Heart left ventricle (tissue), 16 donors: ENCODE results near the gene KCNH1. TPM values are rescaled to one million over a fixed set of nuclear protein-coding genes. Genes with fewer than 3 reads are reported as not detected.
"Not testable (repeated sequence)": the region's sequence is repeated elsewhere in the genome, so short reads cannot be mapped to it uniquely, and the experiment has no call there.

ENCODE experiments used
- ATAC-seq, 4 donors: fragments of 200-7000 bp; cut with Tn5 transposase; one replicate each; pipeline ENCODE4 v1.9.1; 2020 to 2022; ENCODE audit warnings: moderate library complexity in 4 of 4, mild to moderate bottlenecking in 3 of 4, moderate number of reproducible peaks in 1 of 4
- DNase-seq, 5 donors: peaks; one replicate each; pipeline ENCODE4 v3.0.0-alpha.2; 2020
- H3K27ac ChIP-seq, 12 donors: fragments of 200-600 bp; sonication (generic) in 4 of 12; one replicate each; pipeline versions ENCODE4 v1.5.0 to v1.8.0; 2016 to 2022; ENCODE audit warnings: mild to moderate bottlenecking in 2 of 12
- H3K27me3 ChIP-seq, 9 donors: fragments of 200-600 bp; sonication (generic) in 2 of 9; one replicate each; pipeline versions ENCODE4 v1.5.1 to v1.8.0; 2016 to 2022; ENCODE audit warnings: mild to moderate bottlenecking in 3 of 9
- H3K36me3 ChIP-seq, 9 donors: fragments of 200-600 bp; sonication (generic) in 2 of 9; one replicate each; pipeline versions ENCODE4 v1.5.0 to v1.8.0; 2018 to 2022; ENCODE audit warnings: mild to moderate bottlenecking in 2 of 9
- H3K4me1 ChIP-seq, 12 donors: fragments of 200-600 bp; sonication (generic) in 4 of 12; one replicate each; pipeline versions ENCODE4 v1.5.0 to v1.8.0; 2016 to 2022; ENCODE audit warnings: mild to moderate bottlenecking in 3 of 12
- H3K4me3 ChIP-seq, 12 donors: fragments of 200-600 bp; sonication (generic) in 4 of 12; one replicate each; pipeline versions ENCODE4 v1.5.0 to v1.8.0; 2017 to 2022; ENCODE audit warnings: mild to moderate bottlenecking in 9 of 12, moderate library complexity in 4 of 12
- H3K9me3 ChIP-seq, 12 donors: fragments of 200-600 bp; sonication (generic) in 4 of 12; one replicate each; pipeline versions ENCODE4 v1.5.0 to v1.8.0; 2016 to 2022; ENCODE audit warnings: mild to moderate bottlenecking in 1 of 12
- POLR2A ChIP-seq, 2 donors: fragments of 450-650 bp; IDR thresholded peaks; one replicate each; pipeline ENCODE4 v1.6.1; 2017; ENCODE audit warnings: antibody characterized with exemption in 2 of 2, mild to moderate bottlenecking in 2 of 2, moderate library complexity in 2 of 2
- WGBS, 4 donors: extraction: QIAGEN DNeasy Blood & Tissue Kit in 2 of 4; methylation state at CpG; one replicate each; pipeline versions ENCODE4 v1.1.5 to v1.1.7; 2013 to 2018; 5-methylcytosine and 5-hydroxymethylcytosine counted together
- intact Hi-C, 10 donors: fragments of 100-400 bp; cut with DNase I; formaldehyde crosslinking; loops; one replicate each; pipeline versions ENCODE4 v1.11.1 to v1.14.2; 2022
- polyA plus RNA-seq, 2 donors: library from polyadenylated mRNA; stranded (reverse); fragments of 200-250 nt; gene quantifications; one replicate each; pipeline ENCODE4 v1.2.3, GENCODE V29; 2013
- total RNA-seq, 9 donors: library from RNA; depleted of rRNA in 2 of 9; stranded (reverse); fragments of >200 nt in 2 of 9; fragmentation: NEBNext Ultra II Directional in 3 of 9; extraction: Animal tissue kit (Norgen Biotek cat#: 25700) in 3 of 9; gene quantifications; one replicate each; pipeline versions ENCODE4 v1.1.0 to v1.2.4, GENCODE V29; 2016 to 2023
- TF ChIP-seq, protein P1 (sequence below), 12 donors: fragments of 200-600 bp; sonication (generic) in 4 of 12; IDR thresholded peaks; one replicate each; pipeline versions ENCODE4 v1.5.0 to v1.8.0; 2018 to 2022; ENCODE audit warnings: antibody characterized with exemption in 12 of 12, mild to moderate bottlenecking in 5 of 12
- donor health status: ischemic (EF 13 %, LVEDD 7.1; RV severe dilation, severe dysfunction).
- donor health status: healthy with polysubstance abuse.
- donor health status: DM: no; HTN: yes; CAD: no.
- donor health status: DM: no; HTN: no; CAD: no.
- donor health status: ischemic (EF 25% LVEDD 6.9; RV normal size, moderate dysfunction).
- donor health status: ischemic (EF 25% LVEDD 5.7; RV mildly dilated, moderate dysfunction).
- donor health status: healthy.
- donor health status: DM: yes; HTN: yes; CAD: no.
- donor health status: ischemic (EF 35%, LVEDD 5.7; RV mildly dilated, moderate dysfunction).
- donor health status: nonischemic (EF 11% LVEDD 7.7; RV severe dilation, severe dysfunction).
- donor health status: DM: yes; HTN: yes; CAD: no.
- donor health status: PGD.
- donor health status: ischemic (EF 29% LVEDD 5.4; RV normal size, mild dysfunction).
- donor health status: nonischemic (EF 23%, LVEDD 6.1; RV moderate dilation, normal function).

Gene KCNH1
- total and polyA plus RNA-seq, 11 donors = 0.03 TPM; not detected in 10

DNA sequence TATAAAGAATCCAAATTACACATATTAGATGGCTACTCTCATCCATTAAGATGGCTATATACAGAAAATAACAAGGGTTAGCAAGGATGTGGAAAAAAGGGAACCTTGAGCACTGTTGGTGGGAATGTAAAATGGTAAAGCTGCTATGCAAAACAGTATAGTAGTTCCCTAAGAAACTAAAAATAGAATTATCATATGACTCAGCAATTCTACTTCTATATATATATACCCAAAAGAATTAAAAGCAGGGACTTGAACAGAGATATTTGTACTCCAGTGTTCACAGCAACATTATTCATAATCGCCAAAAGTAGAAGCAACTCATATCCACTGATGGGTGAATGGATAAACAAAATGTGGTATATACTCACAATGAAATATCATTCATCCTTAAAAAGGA is 126.1 kb downstream of the KCNH1 start:
- H3K9me3 ChIP-seq = peaks cover 0 to 6% (median 0%) of the 10 kb centered on the region in 12 donors
- TF ChIP-seq POLR2A (IDR thresholded peaks at IDR 0.05) = no peak
- TF ChIP-seq, protein P1, sequence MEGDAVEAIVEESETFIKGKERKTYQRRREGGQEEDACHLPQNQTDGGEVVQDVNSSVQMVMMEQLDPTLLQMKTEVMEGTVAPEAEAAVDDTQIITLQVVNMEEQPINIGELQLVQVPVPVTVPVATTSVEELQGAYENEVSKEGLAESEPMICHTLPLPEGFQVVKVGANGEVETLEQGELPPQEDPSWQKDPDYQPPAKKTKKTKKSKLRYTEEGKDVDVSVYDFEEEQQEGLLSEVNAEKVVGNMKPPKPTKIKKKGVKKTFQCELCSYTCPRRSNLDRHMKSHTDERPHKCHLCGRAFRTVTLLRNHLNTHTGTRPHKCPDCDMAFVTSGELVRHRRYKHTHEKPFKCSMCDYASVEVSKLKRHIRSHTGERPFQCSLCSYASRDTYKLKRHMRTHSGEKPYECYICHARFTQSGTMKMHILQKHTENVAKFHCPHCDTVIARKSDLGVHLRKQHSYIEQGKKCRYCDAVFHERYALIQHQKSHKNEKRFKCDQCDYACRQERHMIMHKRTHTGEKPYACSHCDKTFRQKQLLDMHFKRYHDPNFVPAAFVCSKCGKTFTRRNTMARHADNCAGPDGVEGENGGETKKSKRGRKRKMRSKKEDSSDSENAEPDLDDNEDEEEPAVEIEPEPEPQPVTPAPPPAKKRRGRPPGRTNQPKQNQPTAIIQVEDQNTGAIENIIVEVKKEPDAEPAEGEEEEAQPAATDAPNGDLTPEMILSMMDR (IDR thresholded peaks at IDR 0.05) = no peak
- WGBS, 4 donors = 77 to 95% (median 89%) methylated on average over 1 of the region's 1 CpG
- ATAC-seq = no peak
- H3K4me3 ChIP-seq = no peak overlapping the region
- H3K27ac ChIP-seq = no peak overlapping the region
- intact Hi-C loops = no loop called here
- H3K27me3 ChIP-seq = peaks cover 0 to 8% (median 0%) of the 10 kb centered on the region in 9 donors
- no peaks in the 10 kb centered on the region for H3K36me3 ChIP-seq
- H3K4me1 ChIP-seq = no peaks in the 10 kb centered on the region
- no peak for DNase-seq

DNA sequence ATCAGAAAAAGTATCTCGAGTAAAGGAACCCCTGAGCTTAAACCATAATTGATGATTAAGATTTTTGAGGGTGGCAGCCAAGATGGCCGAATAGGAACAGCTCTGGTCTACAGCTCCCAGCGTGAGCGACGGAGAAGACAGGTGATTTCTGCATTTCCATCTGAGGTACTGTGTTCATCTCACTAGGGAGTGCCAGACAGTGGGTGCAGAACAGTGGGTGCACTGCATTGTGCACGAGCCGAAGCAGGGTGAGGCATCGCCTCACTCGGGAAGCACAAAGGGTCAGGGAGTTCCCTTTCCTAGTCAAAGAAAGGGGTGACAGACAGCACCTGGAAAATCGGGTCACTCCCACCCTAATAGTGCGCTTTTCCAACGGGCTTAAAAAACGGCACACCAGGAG is 138.0 kb downstream of the KCNH1 start:
- H3K27me3 ChIP-seq, H3K27ac ChIP-seq, intact Hi-C loops, H3K9me3 ChIP-seq, H3K4me3 ChIP-seq, H3K36me3 ChIP-seq, H3K4me1 ChIP-seq, DNase-seq, ATAC-seq: not testable (repeated sequence)
- 86 to 93% (median 91%) methylated on average over 13 of the region's 13 CpGs for WGBS, 4 donors

- Histone ChIP-seq H3K4me1 (no peaks in the 10 kb centered on the region), H3K36me3 (no peaks in the 10 kb centered on the region), H3K9me3 (no peaks in the 10 kb centered on the region), H3K27ac (no peak overlapping the region), H3K27me3 (no peaks in the 10 kb centered on the region), H3K4me3 (no peak overlapping the region)
- no peak for TF ChIP-seq POLR2A (IDR thresholded peaks at IDR 0.05)
- DNase-seq (no peak), ATAC-seq (no peak)
- 61 to 69% (median 67%) methylated on average over 4 of the region's 4 CpGs for WGBS, 4 donors
- intact Hi-C loops = no loop called here
Observed at GRCh38 chr1:210992837-210993236, 141.1 kb downstream of the KCNH1 start.

DNA sequence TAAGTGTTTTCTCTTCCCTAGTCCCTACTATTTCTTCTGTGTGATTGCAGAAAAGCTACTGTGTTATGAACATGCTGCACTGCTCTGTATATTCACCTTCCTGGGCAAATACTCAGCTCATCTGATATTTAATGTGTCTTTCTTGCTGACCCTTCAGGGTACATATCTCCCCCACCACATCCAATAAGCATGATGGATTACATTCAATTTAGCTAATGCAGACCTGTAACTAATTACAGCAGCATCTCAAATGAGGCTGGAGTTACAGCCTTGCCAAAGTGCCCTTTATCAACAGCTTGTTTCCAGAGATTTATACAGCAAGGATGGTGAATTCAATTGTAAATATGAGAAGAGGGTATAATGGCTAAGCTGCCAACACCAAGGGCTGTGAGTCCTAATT is 144.0 kb downstream of the KCNH1 start:
- H3K4me1 ChIP-seq = no peaks in the 10 kb centered on the region
- no peak for DNase-seq
- TF ChIP-seq POLR2A (IDR thresholded peaks at IDR 0.05) = no peak
- TF ChIP-seq, protein P1 (IDR thresholded peaks at IDR 0.05) = no peak
- H3K36me3 ChIP-seq = no peaks in the 10 kb centered on the region
- ATAC-seq = no peak
- no peaks in the 10 kb centered on the region for H3K27me3 ChIP-seq
- intact Hi-C loops = no loop called here
- H3K9me3 ChIP-seq = no peaks in the 10 kb centered on the region
- no peak overlapping the region for H3K4me3 ChIP-seq
- no peak overlapping the region for H3K27ac ChIP-seq

DNA sequence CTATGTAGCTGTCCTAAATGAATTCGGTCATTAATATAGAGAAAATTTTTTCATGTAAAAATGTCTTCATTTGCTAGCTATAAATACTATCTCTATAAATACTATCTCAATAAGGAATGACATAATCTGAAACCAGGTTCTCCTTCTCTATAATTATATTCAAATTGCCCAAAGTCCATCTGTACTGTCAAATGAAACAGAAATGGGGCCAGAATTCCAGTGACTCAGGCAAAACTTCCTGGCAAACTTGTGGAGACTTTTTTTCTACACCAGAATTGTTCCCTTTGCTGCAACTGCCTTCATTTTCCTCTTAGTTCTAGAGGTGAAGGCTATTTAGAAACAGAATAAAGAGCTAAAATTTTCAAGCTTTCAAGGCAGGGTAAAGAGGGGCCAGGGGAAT is 152.5 kb downstream of the KCNH1 start:
- Histone ChIP-seq H3K4me1 (no peaks in the 10 kb centered on the region), H3K27me3 (no peaks in the 10 kb centered on the region), H3K9me3 (peaks cover 0 to 15% (median 2%) of the 10 kb centered on the region in 12 donors), H3K36me3 (no peaks in the 10 kb centered on the region), H3K27ac (no peak overlapping the region), H3K4me3 (no peak overlapping the region)
- ATAC-seq = no peak
- DNase-seq = no peak
- intact Hi-C loops = no loop called here
- WGBS, 4 donors = 90 to 96% (median 91%) methylated on average over 1 of the region's 1 CpG
- no peak for TF ChIP-seq POLR2A (IDR thresholded peaks at IDR 0.05)
- TF ChIP-seq, protein P1 (IDR thresholded peaks at IDR 0.05) = no peak
